ENCODE data around the gene C4orf46.
A peak's percentile ranks its signal among the peaks of the same experiment; 100 is the strongest.

C4orf46 gene

DNA sequence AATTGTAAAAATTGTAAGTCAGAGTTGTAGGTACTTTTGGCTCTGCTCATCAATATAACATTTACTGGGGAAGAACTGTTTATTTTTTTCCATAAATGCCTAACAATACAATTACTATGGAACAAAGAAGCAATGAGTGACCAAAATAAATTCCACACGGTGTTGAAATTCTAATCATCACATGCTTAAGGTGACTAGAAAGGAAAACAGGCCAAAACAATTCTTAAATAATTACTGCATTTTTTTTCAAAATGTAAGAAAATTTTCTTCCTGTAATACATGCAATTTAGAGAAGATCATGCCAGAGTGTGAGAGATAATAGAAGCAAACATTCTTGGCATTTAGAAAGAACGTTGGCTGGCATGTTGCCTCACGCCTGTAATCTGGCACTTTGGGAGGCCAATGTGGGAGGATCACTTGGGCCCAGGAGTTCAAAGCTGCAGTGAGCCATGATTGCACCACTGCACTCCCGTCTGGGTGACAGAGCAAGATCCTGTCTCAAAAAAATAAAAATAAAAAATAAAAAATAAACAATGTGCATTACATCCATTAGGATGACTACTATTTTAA lies 22.5 kb downstream of the C4orf46 start:
- TF ChIP-seq, protein P1, sequence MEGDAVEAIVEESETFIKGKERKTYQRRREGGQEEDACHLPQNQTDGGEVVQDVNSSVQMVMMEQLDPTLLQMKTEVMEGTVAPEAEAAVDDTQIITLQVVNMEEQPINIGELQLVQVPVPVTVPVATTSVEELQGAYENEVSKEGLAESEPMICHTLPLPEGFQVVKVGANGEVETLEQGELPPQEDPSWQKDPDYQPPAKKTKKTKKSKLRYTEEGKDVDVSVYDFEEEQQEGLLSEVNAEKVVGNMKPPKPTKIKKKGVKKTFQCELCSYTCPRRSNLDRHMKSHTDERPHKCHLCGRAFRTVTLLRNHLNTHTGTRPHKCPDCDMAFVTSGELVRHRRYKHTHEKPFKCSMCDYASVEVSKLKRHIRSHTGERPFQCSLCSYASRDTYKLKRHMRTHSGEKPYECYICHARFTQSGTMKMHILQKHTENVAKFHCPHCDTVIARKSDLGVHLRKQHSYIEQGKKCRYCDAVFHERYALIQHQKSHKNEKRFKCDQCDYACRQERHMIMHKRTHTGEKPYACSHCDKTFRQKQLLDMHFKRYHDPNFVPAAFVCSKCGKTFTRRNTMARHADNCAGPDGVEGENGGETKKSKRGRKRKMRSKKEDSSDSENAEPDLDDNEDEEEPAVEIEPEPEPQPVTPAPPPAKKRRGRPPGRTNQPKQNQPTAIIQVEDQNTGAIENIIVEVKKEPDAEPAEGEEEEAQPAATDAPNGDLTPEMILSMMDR (conservative IDR thresholded peaks at IDR 0.05) = no peak
- H3K27ac ChIP-seq = no peak overlapping the region

- TF ChIP-seq, protein P1 (conservative IDR thresholded peaks at IDR 0.05) = no peak
- H3K27ac ChIP-seq = no peak overlapping the region
Measured at GRCh38 chr4:158644760-158645159, 26.9 kb downstream of the C4orf46 start.

DNA sequence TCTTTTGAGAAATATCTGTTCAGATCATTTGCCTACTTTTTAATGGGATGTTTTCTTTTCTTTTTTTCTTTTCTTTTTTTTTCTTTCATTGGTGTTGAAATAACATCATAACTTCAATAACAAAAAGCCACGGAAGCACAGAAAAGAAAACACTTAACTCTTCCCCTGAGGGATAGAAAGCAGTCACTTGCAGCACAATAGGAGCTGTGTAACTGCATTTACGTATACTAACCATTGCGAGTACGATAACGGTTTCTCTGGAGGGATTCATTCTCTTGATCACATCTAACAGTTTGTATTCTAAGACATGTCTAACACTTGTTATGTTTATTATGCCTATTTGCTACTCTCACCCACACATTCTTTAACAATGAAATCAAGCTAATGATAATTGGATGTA lies 27.3 kb downstream of the C4orf46 start:
- no peak overlapping the region for H3K27ac ChIP-seq
- TF ChIP-seq, protein P1 (conservative IDR thresholded peaks at IDR 0.05) = no peak

GRCh38 chr4:158636619-158637018 lies 35.1 kb downstream of the C4orf46 start:
- H3K27ac ChIP-seq = no peak overlapping the region
- TF ChIP-seq, protein P1 (conservative IDR thresholded peaks at IDR 0.05) = no peak

- TF ChIP-seq, protein P1 (conservative IDR thresholded peaks at IDR 0.05) = no peak
- no peak overlapping the region for H3K27ac ChIP-seq
Measured at GRCh38 chr4:158630893-158631292, 40.8 kb downstream of the C4orf46 start.

GRCh38 chr4:158625544-158625943 lies 46.1 kb downstream of the C4orf46 start:
- no peak overlapping the region for H3K27ac ChIP-seq
- TF ChIP-seq, protein P1 (conservative IDR thresholded peaks at IDR 0.05) = no peak

GRCh38 chr4:158624889-158625478 lies 46.7 kb downstream of the C4orf46 start:
- H3K27ac ChIP-seq = no peak overlapping the region
- TF ChIP-seq, protein P1 (conservative IDR thresholded peaks at IDR 0.05) = peak; percentile 87

Measured in VCaP (cell line).